HG02759 (cell line): ENCODE results near the gene CRHR2.

Source experiments
- ATAC-seq: cut with Tn5 transposase; IDR thresholded peaks from one replicate; pipeline ENCODE4 v1.9.1; 2021; ENCODE audit warnings: mild to moderate bottlenecking, moderate library complexity; ENCODE audit not compliant: unreplicated experiment

The CRHR2 gene

GRCh38 chr7:30683306-30683705, 1.1 kb upstream of the CRHR2 start:
- ATAC-seq, result no peak

- ATAC-seq, result peak; percentile 12
Observed at GRCh38 chr7:30681815-30682211, 443 bp downstream of the CRHR2 start.

- ATAC-seq, result no peak
Observed at GRCh38 chr7:30681331-30681797, 892 bp downstream of the CRHR2 start.

- ATAC-seq, result no peak
Observed at GRCh38 chr7:30679664-30680063, 2.6 kb downstream of the CRHR2 start.

GRCh38 chr7:30678805-30679204, 3.5 kb downstream of the CRHR2 start:
- ATAC-seq, result no peak

- ATAC-seq, result no peak
Observed at GRCh38 chr7:30674876-30675275, 7.4 kb downstream of the CRHR2 start.

GRCh38 chr7:30674420-30674819, 7.8 kb downstream of the CRHR2 start:
- no peak for ATAC-seq

- no peak for ATAC-seq
Observed at GRCh38 chr7:30671793-30672465, 10.3 kb downstream of the CRHR2 start.

- ATAC-seq, result no peak
Observed at GRCh38 chr7:30668102-30668501, 14.2 kb downstream of the CRHR2 start.

- ATAC-seq, result no peak
Observed at GRCh38 chr7:30667172-30667571, 15.1 kb downstream of the CRHR2 start.

- no peak for ATAC-seq
Observed at GRCh38 chr7:30665449-30665848, 16.8 kb downstream of the CRHR2 start.

GRCh38 chr7:30665043-30665442, 17.2 kb downstream of the CRHR2 start:
- ATAC-seq, result no peak

GRCh38 chr7:30664184-30664885, 17.9 kb downstream of the CRHR2 start:
- ATAC-seq, result no peak

- no peak for ATAC-seq
Observed at GRCh38 chr7:30663414-30663813, 18.8 kb downstream of the CRHR2 start.

GRCh38 chr7:30662431-30662939, 19.8 kb downstream of the CRHR2 start:
- ATAC-seq, result no peak

- no peak for ATAC-seq
Observed at GRCh38 chr7:30661926-30662325, 20.3 kb downstream of the CRHR2 start.

GRCh38 chr7:30660331-30661255, 21.7 kb downstream of the CRHR2 start:
- no peak for ATAC-seq

GRCh38 chr7:30659312-30659711, 22.9 kb downstream of the CRHR2 start:
- no peak for ATAC-seq

GRCh38 chr7:30658479-30659074, 23.7 kb downstream of the CRHR2 start:
- no peak for ATAC-seq

GRCh38 chr7:30657131-30657530, 25.1 kb downstream of the CRHR2 start:
- ATAC-seq, result no peak
